Measurements from ENCODE around the gene ZNF90. TPM values are rescaled to one million over a fixed set of nuclear protein-coding genes. Genes with fewer than 3 reads are reported as not detected.

The ZNF90 gene
- total RNA-seq, 2 donors from 2014 or later = 2.4 to 12.7 TPM

Other genes starting within 250 kb of the ZNF90 start
- 1 to 10 TPM; 3.0 to 9.0 TPM for gene ZNF253, start 212.1 kb upstream of the ZNF90 start, total RNA-seq
- gene ZNF93, start 177.1 kb upstream of the ZNF90 start, total RNA-seq = 10 to 100 TPM in 1 of 2 donors, 1 to 10 TPM in 1; 3.0 to 11.6 TPM
- gene ZNF682, start 38.5 kb upstream of the ZNF90 start, total RNA-seq = 1 to 10 TPM in 1 of 2 donors, under 1 TPM in 1; 0.54 to 2.3 TPM
- gene ZNF486, start 89.2 kb downstream of the ZNF90 start, total RNA-seq = 1 to 10 TPM; 1.4 to 2.3 TPM

Measured in thoracic aorta (tissue), 2 donors.